Gastrocnemius medialis (tissue), 4 donors: ENCODE results near the gene PIGN. TPM values are rescaled to one million over a fixed set of nuclear protein-coding genes. Genes with fewer than 3 reads are reported as not detected.

ENCODE experiments used
- ATAC-seq, 2 donors: fragments of 150-250 bp; one replicate each; pipeline ENCODE4 v1.9.1; 2016
- DNase-seq, 2 donors: peaks; one replicate each; pipeline ENCODE4 v3.0.0-alpha.2; 2019
- H3K27ac ChIP-seq, 4 donors: fragments of 200-600 bp; sonication (generic); 1 replicate in 1 of 4; 2 replicates in 3 of 4; pipeline ENCODE4 v1.5.1; 2016 to 2018; ENCODE audit warnings: mild to moderate bottlenecking in 2 of 4, moderate library complexity in 1 of 4
- H3K27me3 ChIP-seq, 3 donors: fragments of 200-600 bp; sonication (generic) in 2 of 3; 1 replicate in 1 of 3; 2 replicates in 2 of 3; pipeline versions ENCODE4 v1.5.1 to v1.6.0; 2016 to 2019; ENCODE audit warnings: mild to moderate bottlenecking in 1 of 3, moderate library complexity in 1 of 3
- H3K36me3 ChIP-seq, 2 donors: fragments of 200-600 bp; sonication (generic) in 1 of 2; one replicate each; pipeline ENCODE4 v1.5.1; 2017 to 2018
- H3K4me1 ChIP-seq, 2 donors: fragments of 200-600 bp; sonication (generic) in 1 of 2; one replicate each; pipeline ENCODE4 v1.5.1; 2016 to 2017; ENCODE audit warnings: mild to moderate bottlenecking in 2 of 2
- H3K4me3 ChIP-seq, 4 donors: fragments of 200-600 bp; sonication (generic) in 3 of 4; 1 replicate in 1 of 4; 2 replicates in 3 of 4; pipeline ENCODE4 v1.5.1; 2016 to 2019; ENCODE audit warnings: mild to moderate bottlenecking in 2 of 4
- H3K9me3 ChIP-seq, 3 donors: fragments of 200-600 bp; sonication (generic) in 2 of 3; 1 replicate in 1 of 3; 2 replicates in 2 of 3; pipeline ENCODE4 v1.5.1; 2016 to 2019
- POLR2A ChIP-seq, 2 donors: fragments of 450-650 bp; IDR thresholded peaks; one replicate each; pipeline ENCODE4 v1.6.1; 2017; ENCODE audit warnings: antibody characterized with exemption in 2 of 2, mild to moderate bottlenecking in 2 of 2, moderate library complexity in 2 of 2
- in situ Hi-C, 4 donors: fragments of 200-750 bp; cut with MboI; loops; one replicate each; pipeline versions ENCODE4 v1.15.0 to v1.8.0; 2017; ENCODE audit warnings: low sequenced_read_pairs in 4 of 4
- intact Hi-C: fragments of 100-400 bp; cut with DNase I; formaldehyde crosslinking; loops from one replicate; pipeline ENCODE4 v1.15.1; 2023; ENCODE audit warnings: low total_unique reads
- total RNA-seq, 4 donors: library from RNA; depleted of rRNA; stranded (reverse); fragments of >200 nt; gene quantifications; one replicate each; pipeline versions ENCODE4 v1.1.0 to v1.2.3, GENCODE V29; 2016
- TF ChIP-seq, protein P1 (sequence below), 5 experiments: fragments of 450-650 bp in 3 of 5; fragments of 200-600 bp in 2 of 5; sonication (generic) in 2 of 5; IDR thresholded peaks in 4 of 5; conservative IDR thresholded peaks in 1 of 5; 1 replicate in 4 of 5; 2 replicates in 1 of 5; pipeline ENCODE4 v1.5.1; 2016 to 2019; ENCODE audit warnings: antibody characterized with exemption in 5 of 5, mild to moderate bottlenecking in 3 of 5, moderate library complexity in 3 of 5

The PIGN gene
- total RNA-seq, 4 donors from 2014 or later, result 10.7 to 18.7 (median 14.8) TPM

DNA sequence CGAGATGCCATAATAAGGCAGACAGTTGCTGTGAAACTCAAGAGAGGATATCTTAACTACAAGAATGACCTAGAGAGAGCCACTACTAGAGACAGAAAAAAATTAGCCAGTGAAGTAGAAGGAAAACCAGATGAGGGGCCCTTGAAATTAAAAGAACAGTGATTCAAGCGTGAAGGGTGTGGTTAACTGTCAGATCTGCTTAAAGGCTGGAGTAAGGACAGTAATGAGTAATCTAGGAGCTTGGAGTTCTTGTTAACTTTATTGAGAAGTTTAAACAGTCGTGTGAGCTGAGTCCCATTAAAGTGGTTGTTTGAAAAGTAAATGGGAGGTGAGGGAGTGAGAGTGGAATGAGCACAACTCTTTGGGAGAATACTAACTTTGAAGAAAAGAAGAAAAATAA is 21.3 kb downstream of the PIGN start:
- intact Hi-C loops (no loop called here), in situ Hi-C loops (no loop called here)
- H3K27ac ChIP-seq, result no peak overlapping the region
- H3K27me3 ChIP-seq, result no peaks in the 10 kb centered on the region
- H3K9me3 ChIP-seq, result no peaks in the 10 kb centered on the region
- H3K4me1 ChIP-seq, result no peaks in the 10 kb centered on the region
- no peak for TF ChIP-seq POLR2A (IDR thresholded peaks at IDR 0.05)
- TF ChIP-seq, protein P1, sequence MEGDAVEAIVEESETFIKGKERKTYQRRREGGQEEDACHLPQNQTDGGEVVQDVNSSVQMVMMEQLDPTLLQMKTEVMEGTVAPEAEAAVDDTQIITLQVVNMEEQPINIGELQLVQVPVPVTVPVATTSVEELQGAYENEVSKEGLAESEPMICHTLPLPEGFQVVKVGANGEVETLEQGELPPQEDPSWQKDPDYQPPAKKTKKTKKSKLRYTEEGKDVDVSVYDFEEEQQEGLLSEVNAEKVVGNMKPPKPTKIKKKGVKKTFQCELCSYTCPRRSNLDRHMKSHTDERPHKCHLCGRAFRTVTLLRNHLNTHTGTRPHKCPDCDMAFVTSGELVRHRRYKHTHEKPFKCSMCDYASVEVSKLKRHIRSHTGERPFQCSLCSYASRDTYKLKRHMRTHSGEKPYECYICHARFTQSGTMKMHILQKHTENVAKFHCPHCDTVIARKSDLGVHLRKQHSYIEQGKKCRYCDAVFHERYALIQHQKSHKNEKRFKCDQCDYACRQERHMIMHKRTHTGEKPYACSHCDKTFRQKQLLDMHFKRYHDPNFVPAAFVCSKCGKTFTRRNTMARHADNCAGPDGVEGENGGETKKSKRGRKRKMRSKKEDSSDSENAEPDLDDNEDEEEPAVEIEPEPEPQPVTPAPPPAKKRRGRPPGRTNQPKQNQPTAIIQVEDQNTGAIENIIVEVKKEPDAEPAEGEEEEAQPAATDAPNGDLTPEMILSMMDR (IDR thresholded peaks at IDR 0.05 in 4 of 5, conservative IDR thresholded peaks at IDR 0.05 in 1 of 5), result no peak
- ATAC-seq (no peak), DNase-seq (no peak)
- no peaks in the 10 kb centered on the region for H3K36me3 ChIP-seq
- H3K4me3 ChIP-seq, result no peak overlapping the region

DNA sequence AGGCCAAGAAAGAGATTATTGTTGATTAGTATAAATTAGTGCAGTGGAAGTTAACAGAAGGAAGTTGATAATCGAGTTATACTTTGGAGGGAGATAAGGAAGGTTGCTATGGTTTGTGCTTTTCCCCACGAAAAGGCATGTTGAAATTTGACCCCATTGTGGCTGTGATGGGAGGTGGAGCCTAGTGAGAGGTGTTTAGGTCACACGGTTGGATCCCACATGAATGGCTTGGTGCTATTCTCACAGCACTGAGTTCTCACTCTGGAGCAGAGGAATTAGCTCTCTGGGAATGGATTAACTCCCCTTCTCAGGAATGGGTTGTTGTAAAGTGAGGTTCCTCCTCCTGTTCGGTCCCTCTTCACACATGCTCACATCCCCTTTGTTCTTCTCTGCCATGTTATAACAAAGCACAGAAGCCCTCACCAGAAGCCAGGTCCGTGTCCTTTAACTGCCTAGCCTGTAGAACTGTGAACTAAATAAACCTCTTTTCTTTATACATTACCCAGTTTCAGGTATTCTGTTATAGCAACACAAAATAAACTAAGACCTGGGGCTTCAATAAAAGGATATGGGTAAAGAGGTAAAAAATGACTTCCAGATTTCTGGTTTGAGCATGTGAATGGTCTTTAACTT is 21.9 kb downstream of the PIGN start:
- in situ Hi-C loops (no loop called here), intact Hi-C loops (no loop called here)
- Histone ChIP-seq H3K27ac (no peak overlapping the region), H3K27me3 (no peaks in the 10 kb centered on the region), H3K36me3 (no peaks in the 10 kb centered on the region), H3K4me3 (no peak overlapping the region), H3K9me3 (no peaks in the 10 kb centered on the region), H3K4me1 (no peaks in the 10 kb centered on the region)
- DNase-seq, result no peak
- TF ChIP-seq, protein P1 (IDR thresholded peaks at IDR 0.05 in 4 of 5, conservative IDR thresholded peaks at IDR 0.05 in 1 of 5), result no peak
- no peak for TF ChIP-seq POLR2A (IDR thresholded peaks at IDR 0.05)
- no peak for ATAC-seq

DNA sequence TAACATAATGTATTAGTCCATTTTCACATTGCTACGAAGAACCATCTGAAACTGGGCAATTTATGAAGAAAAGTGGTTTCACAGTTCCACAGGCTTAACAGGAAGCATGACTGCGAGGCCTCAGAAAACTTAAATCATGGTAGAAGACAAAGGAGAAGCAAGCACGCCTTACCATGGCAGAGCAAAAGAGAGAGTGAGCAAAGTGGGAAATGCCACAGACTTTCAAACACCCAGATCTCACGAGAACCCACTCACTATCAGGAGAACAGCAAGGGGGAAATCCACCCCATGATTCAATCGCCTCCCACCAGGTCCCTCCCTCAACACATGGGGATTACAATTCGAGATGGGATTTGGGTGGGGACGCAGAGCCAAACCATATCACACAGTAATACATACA is 22.5 kb downstream of the PIGN start:
- Histone ChIP-seq H3K4me1 (no peaks in the 10 kb centered on the region), H3K27ac (no peak overlapping the region), H3K4me3 (no peak overlapping the region), H3K27me3 (no peaks in the 10 kb centered on the region), H3K36me3 (no peaks in the 10 kb centered on the region), H3K9me3 (no peaks in the 10 kb centered on the region)
- in situ Hi-C loops, result no loop called here
- DNase-seq (no peak), ATAC-seq (no peak)
- no peak for TF ChIP-seq POLR2A (IDR thresholded peaks at IDR 0.05)
- TF ChIP-seq, protein P1 (IDR thresholded peaks at IDR 0.05 in 4 of 5, conservative IDR thresholded peaks at IDR 0.05 in 1 of 5), result no peak
- intact Hi-C loops, result no loop called here

DNA sequence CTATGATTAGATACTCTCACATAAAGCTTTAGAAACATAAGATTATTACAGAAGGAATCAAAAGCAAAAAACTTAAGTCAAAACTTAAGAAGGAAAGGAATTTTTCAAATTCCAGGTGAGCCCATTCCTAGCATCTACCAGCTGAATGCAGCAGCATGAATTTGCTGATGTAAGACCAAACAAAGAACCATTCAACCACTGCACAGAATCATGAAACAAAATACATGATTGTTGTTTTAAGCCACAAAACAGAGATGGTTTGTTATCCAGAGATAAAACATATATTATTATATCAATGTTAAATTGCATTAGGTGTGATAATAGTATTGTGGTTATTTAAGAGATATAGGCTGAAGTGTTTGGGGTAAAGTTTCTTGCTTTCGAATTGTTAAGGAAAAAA is 29.0 kb downstream of the PIGN start:
- no peak for DNase-seq
- in situ Hi-C loops (no loop called here), intact Hi-C loops (no loop called here)
- Histone ChIP-seq H3K9me3 (no peaks in the 10 kb centered on the region), H3K27ac (no peak overlapping the region), H3K4me3 (no peak overlapping the region), H3K36me3 (peaks cover 0 to 9% of the 10 kb centered on the region in 2 donors), H3K4me1 (no peaks in the 10 kb centered on the region), H3K27me3 (no peaks in the 10 kb centered on the region)
- TF ChIP-seq POLR2A (IDR thresholded peaks at IDR 0.05), result no peak
- TF ChIP-seq, protein P1 (IDR thresholded peaks at IDR 0.05 in 4 of 5, conservative IDR thresholded peaks at IDR 0.05 in 1 of 5), result no peak
- no peak for ATAC-seq

DNA sequence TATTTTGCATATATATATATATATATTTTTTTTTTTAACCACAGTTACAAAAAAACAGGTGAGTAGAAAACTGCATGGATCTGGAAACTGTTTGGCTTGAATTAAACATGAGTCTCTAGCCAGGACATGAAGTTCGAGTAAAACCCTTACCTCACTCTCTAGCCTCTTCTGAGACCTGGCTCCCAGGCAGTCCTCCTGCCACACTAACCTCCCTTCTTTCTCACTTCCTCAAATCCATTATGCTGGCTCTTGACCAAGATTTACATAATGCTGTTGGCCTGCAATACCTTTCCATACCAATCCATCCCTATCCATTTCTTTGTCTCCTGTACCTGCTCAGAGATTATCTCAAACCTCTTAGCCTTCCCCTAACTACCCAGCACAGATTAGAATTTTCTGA is 34.0 kb downstream of the PIGN start:
- H3K4me1 ChIP-seq, result no peaks in the 10 kb centered on the region
- in situ Hi-C loops (no loop called here), intact Hi-C loops (no loop called here)
- TF ChIP-seq, protein P1 (IDR thresholded peaks at IDR 0.05 in 4 of 5, conservative IDR thresholded peaks at IDR 0.05 in 1 of 5), result no peak
- no peak for TF ChIP-seq POLR2A (IDR thresholded peaks at IDR 0.05)
- no peak overlapping the region for H3K27ac ChIP-seq
- peaks cover 0 to 9% of the 10 kb centered on the region in 2 donors for H3K36me3 ChIP-seq
- DNase-seq, result no peak
- H3K9me3 ChIP-seq, result no peaks in the 10 kb centered on the region
- no peaks in the 10 kb centered on the region for H3K27me3 ChIP-seq
- ATAC-seq, result no peak
- no peak overlapping the region for H3K4me3 ChIP-seq
